ENCODE data around the gene PDCD1LG2.
"Not testable (repeated sequence)": the region's sequence is repeated elsewhere in the genome, so short reads cannot be mapped to it uniquely, and the experiment has no call there.

The PDCD1LG2 gene

GRCh38 chr9:5566054-5566618 lies 55.8 kb downstream of the PDCD1LG2 start:
- DNase-seq (ENCODE audit: low read depth in 2 of 2), result no peak

- DNase-seq (ENCODE audit: low read depth in 2 of 2), result no peak
Observed at GRCh38 chr9:5568868-5569267, 58.5 kb downstream of the PDCD1LG2 start.

GRCh38 chr9:5569409-5569808 lies 59.1 kb downstream of the PDCD1LG2 start:
- DNase-seq (ENCODE audit: low read depth in 2 of 2), result no peak

- DNase-seq (ENCODE audit: low read depth in 2 of 2), result no peak
Observed at GRCh38 chr9:5569891-5570290, 59.6 kb downstream of the PDCD1LG2 start.

GRCh38 chr9:5571629-5572232 lies 61.4 kb downstream of the PDCD1LG2 start:
- DNase-seq (ENCODE audit: low read depth in 2 of 2), result no peak

GRCh38 chr9:5574097-5574496 lies 63.8 kb downstream of the PDCD1LG2 start:
- DNase-seq (ENCODE audit: low read depth in 2 of 2), result no peak

- no peak for DNase-seq (ENCODE audit: low read depth in 2 of 2)
Observed at GRCh38 chr9:5575000-5575399, 64.7 kb downstream of the PDCD1LG2 start.

- DNase-seq (ENCODE audit: low read depth in 2 of 2), result no peak
Observed at GRCh38 chr9:5577225-5577624, 66.9 kb downstream of the PDCD1LG2 start.

GRCh38 chr9:5578018-5578697 lies 67.8 kb downstream of the PDCD1LG2 start:
- DNase-seq (ENCODE audit: low read depth in 2 of 2), result no peak

GRCh38 chr9:5578698-5579085 lies 68.4 kb downstream of the PDCD1LG2 start:
- no peak for DNase-seq (ENCODE audit: low read depth in 2 of 2)

- DNase-seq (ENCODE audit: low read depth in 2 of 2), result no peak
Observed at GRCh38 chr9:5579881-5580280, 69.5 kb downstream of the PDCD1LG2 start.

- no peak for DNase-seq (ENCODE audit: low read depth in 2 of 2)
Observed at GRCh38 chr9:5580650-5581049, 70.3 kb downstream of the PDCD1LG2 start.

GRCh38 chr9:5581706-5582105 lies 71.4 kb downstream of the PDCD1LG2 start:
- DNase-seq (ENCODE audit: low read depth in 2 of 2), result not testable (repeated sequence)

- no peak for DNase-seq (ENCODE audit: low read depth in 2 of 2)
Observed at GRCh38 chr9:5582835-5583195, 72.5 kb downstream of the PDCD1LG2 start.

- no peak for DNase-seq (ENCODE audit: low read depth in 2 of 2)
Observed at GRCh38 chr9:5586391-5586802, 76.1 kb downstream of the PDCD1LG2 start.

- DNase-seq (ENCODE audit: low read depth in 2 of 2), result peak in 1 of 2 donors; percentile 2
Observed at GRCh38 chr9:5587024-5587423, 76.7 kb downstream of the PDCD1LG2 start.

- DNase-seq (ENCODE audit: low read depth in 2 of 2), result no peak
Observed at GRCh38 chr9:5592231-5592630, 81.9 kb downstream of the PDCD1LG2 start.

- no peak for DNase-seq (ENCODE audit: low read depth in 2 of 2)
Observed at GRCh38 chr9:5592904-5593303, 82.6 kb downstream of the PDCD1LG2 start.

GRCh38 chr9:5593904-5594303 lies 83.6 kb downstream of the PDCD1LG2 start:
- no peak for DNase-seq (ENCODE audit: low read depth in 2 of 2)

- no peak for DNase-seq (ENCODE audit: low read depth in 2 of 2)
Observed at GRCh38 chr9:5596173-5596572, 85.8 kb downstream of the PDCD1LG2 start.

- no peak for DNase-seq (ENCODE audit: low read depth in 2 of 2)
Observed at GRCh38 chr9:5608298-5609225, 98.2 kb downstream of the PDCD1LG2 start.

- DNase-seq (ENCODE audit: low read depth in 2 of 2), result no peak
Observed at GRCh38 chr9:5609226-5609596, 98.9 kb downstream of the PDCD1LG2 start.
